Measurements from ENCODE around the gene SYT6.
"Not testable (repeated sequence)": the region's sequence is repeated elsewhere in the genome, so short reads cannot be mapped to it uniquely, and the experiment has no call there.

SYT6 gene

DNA sequence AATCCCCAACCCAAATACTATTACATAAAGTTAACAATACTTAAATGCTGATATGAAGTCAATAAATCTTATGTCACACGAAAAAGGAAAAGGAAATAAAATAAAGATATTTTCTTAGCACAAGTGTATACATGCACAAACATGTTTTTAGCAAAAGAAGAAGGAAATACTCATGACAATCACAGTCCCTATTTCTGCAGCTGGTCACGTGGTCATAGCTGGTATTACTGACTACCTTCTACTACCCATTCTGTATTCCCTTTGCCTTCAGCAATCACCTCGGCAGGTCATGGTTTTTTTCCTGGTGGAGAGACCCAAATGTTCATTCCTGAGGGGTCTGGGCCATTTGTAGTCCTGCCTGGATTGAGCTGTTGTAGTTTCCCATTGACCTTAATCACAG is 88.0 kb downstream of the SYT6 start:
- not testable (repeated sequence) for H3K56ac ChIP-seq (ENCODE audit: low read length); H2BK5ac ChIP-seq (ENCODE audit: low read length); H4K8ac ChIP-seq (ENCODE audit: low read depth, low read length); DNase-seq; H3K4me1 ChIP-seq (ENCODE audit: control insufficient read depth, low read depth, low read length); H3K4me2 ChIP-seq (ENCODE audit: low read length); H3K9ac ChIP-seq (ENCODE audit: low read length); H3K27me3 ChIP-seq (ENCODE audit: insufficient read depth, low read length, poor library complexity); H3K27ac ChIP-seq (ENCODE audit: low read depth, low read length); H3K4me3 ChIP-seq (ENCODE audit: low read length); H3K18ac ChIP-seq (ENCODE audit: low read length); H2BK120ac ChIP-seq (ENCODE audit: low read depth, low read length); H2AK5ac ChIP-seq (ENCODE audit: low read length); H2BK15ac ChIP-seq (replicated peaks; ENCODE audit: low read depth); H4K5ac ChIP-seq (ENCODE audit: low read length); H3K23ac ChIP-seq (ENCODE audit: low read length); H3K79me1 ChIP-seq (ENCODE audit: low read length); H3K4ac ChIP-seq (ENCODE audit: low read depth, low read length); H3K36me3 ChIP-seq (ENCODE audit: control insufficient read depth, insufficient read depth, low read length); H3K79me2 ChIP-seq (ENCODE audit: control insufficient read depth, insufficient read depth, low read length)
- WGBS (ENCODE audit: extremely low coverage, insufficient coverage, low lambda C conversion rate), result no CpG with 5 or more reads among the region's 3 CpGs

DNA sequence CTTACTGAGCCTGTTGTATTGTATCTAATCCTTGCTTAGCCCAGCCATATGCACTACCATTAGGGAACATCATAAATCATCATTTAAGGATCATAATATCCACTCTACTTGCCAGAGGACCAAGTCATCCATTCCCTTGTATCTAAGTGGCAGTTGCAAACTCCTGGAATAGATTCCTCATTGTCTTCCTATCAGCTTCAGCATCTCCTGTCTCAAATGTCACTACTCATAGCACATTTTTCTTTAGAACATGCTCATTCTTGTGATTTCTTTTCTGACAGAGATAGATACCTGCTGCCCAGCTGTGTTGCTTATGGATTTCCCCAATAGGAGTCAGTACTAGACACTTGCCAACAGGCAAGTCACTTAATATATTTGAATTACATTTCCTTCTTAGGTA is 90.1 kb downstream of the SYT6 start:
- H3K79me2 ChIP-seq (ENCODE audit: control insufficient read depth, insufficient read depth, low read length), result no peaks in the 10 kb centered on the region
- H3K9ac ChIP-seq (ENCODE audit: low read length), result no peak overlapping the region
- H3K4me3 ChIP-seq (ENCODE audit: low read length), result no peak overlapping the region
- H3K27ac ChIP-seq (ENCODE audit: low read depth, low read length), result no peak overlapping the region
- H3K4me1 ChIP-seq (ENCODE audit: control insufficient read depth, low read depth, low read length), result no peaks in the 10 kb centered on the region
- H3K18ac ChIP-seq (ENCODE audit: low read length), result no peak overlapping the region
- H3K4me2 ChIP-seq (ENCODE audit: low read length), result no peak overlapping the region
- H2BK5ac ChIP-seq (ENCODE audit: low read length), result no peak overlapping the region
- no peaks in the 10 kb centered on the region for H3K36me3 ChIP-seq (ENCODE audit: control insufficient read depth, insufficient read depth, low read length)
- H4K8ac ChIP-seq (ENCODE audit: low read depth, low read length), result no peak overlapping the region
- H3K4ac ChIP-seq (ENCODE audit: low read depth, low read length), result no peak overlapping the region
- H3K27me3 ChIP-seq (ENCODE audit: insufficient read depth, low read length, poor library complexity), result no peaks in the 10 kb centered on the region
- DNase-seq, result no peak
- H3K56ac ChIP-seq (ENCODE audit: low read length), result no peak overlapping the region
- no peak overlapping the region for H4K5ac ChIP-seq (ENCODE audit: low read length)
- H3K23ac ChIP-seq (ENCODE audit: low read length), result no peak overlapping the region
- no peak overlapping the region for H2BK15ac ChIP-seq (replicated peaks; ENCODE audit: low read depth)
- H3K79me1 ChIP-seq (ENCODE audit: low read length), result no peaks in the 10 kb centered on the region
- no peak overlapping the region for H2AK5ac ChIP-seq (ENCODE audit: low read length)
- H2BK120ac ChIP-seq (ENCODE audit: low read depth, low read length), result no peak overlapping the region

GRCh38 chr1:114062477-114063099 is 91.1 kb downstream of the SYT6 start:
- no peak overlapping the region for H3K18ac ChIP-seq (ENCODE audit: low read length)
- WGBS (ENCODE audit: extremely low coverage, insufficient coverage, low lambda C conversion rate), result no CpG with 5 or more reads among the region's 8 CpGs
- no peak for DNase-seq
- H3K4me3 ChIP-seq (ENCODE audit: low read length), result no peak overlapping the region
- no peak overlapping the region for H3K4me2 ChIP-seq (ENCODE audit: low read length)
- H4K8ac ChIP-seq (ENCODE audit: low read depth, low read length), result no peak overlapping the region
- no peak overlapping the region for H2BK5ac ChIP-seq (ENCODE audit: low read length)
- H3K79me2 ChIP-seq (ENCODE audit: control insufficient read depth, insufficient read depth, low read length), result no peaks in the 10 kb centered on the region
- H3K23ac ChIP-seq (ENCODE audit: low read length), result no peak overlapping the region
- H2AK5ac ChIP-seq (ENCODE audit: low read length), result no peak overlapping the region
- no peak overlapping the region for H3K9ac ChIP-seq (ENCODE audit: low read length)
- H3K79me1 ChIP-seq (ENCODE audit: low read length), result no peaks in the 10 kb centered on the region
- no peak overlapping the region for H3K4ac ChIP-seq (ENCODE audit: low read depth, low read length)
- H4K5ac ChIP-seq (ENCODE audit: low read length), result no peak overlapping the region
- H3K36me3 ChIP-seq (ENCODE audit: control insufficient read depth, insufficient read depth, low read length), result no peaks in the 10 kb centered on the region
- no peak overlapping the region for H2BK120ac ChIP-seq (ENCODE audit: low read depth, low read length)
- no peaks in the 10 kb centered on the region for H3K4me1 ChIP-seq (ENCODE audit: control insufficient read depth, low read depth, low read length)
- H3K27me3 ChIP-seq (ENCODE audit: insufficient read depth, low read length, poor library complexity), result no peaks in the 10 kb centered on the region
- H3K27ac ChIP-seq (ENCODE audit: low read depth, low read length), result no peak overlapping the region
- H3K56ac ChIP-seq (ENCODE audit: low read length), result no peak overlapping the region
- no peak overlapping the region for H2BK15ac ChIP-seq (replicated peaks; ENCODE audit: low read depth)

GRCh38 chr1:114061121-114061830 is 92.4 kb downstream of the SYT6 start:
- Histone ChIP-seq H2BK5ac (ENCODE audit: low read length) (no peak overlapping the region), H3K9ac (ENCODE audit: low read length) (no peak overlapping the region), H2AK5ac (ENCODE audit: low read length) (no peak overlapping the region), H4K5ac (ENCODE audit: low read length) (no peak overlapping the region), H3K56ac (ENCODE audit: low read length) (no peak overlapping the region), H2BK120ac (ENCODE audit: low read depth, low read length) (no peak overlapping the region), H2BK15ac (replicated peaks; ENCODE audit: low read depth) (no peak overlapping the region), H3K27me3 (ENCODE audit: insufficient read depth, low read length, poor library complexity) (no peaks in the 10 kb centered on the region), H3K36me3 (ENCODE audit: control insufficient read depth, insufficient read depth, low read length) (no peaks in the 10 kb centered on the region), H3K4me2 (ENCODE audit: low read length) (no peak overlapping the region), H3K4me3 (ENCODE audit: low read length) (no peak overlapping the region), H3K79me1 (ENCODE audit: low read length) (no peaks in the 10 kb centered on the region), H3K18ac (ENCODE audit: low read length) (no peak overlapping the region), H3K4me1 (ENCODE audit: control insufficient read depth, low read depth, low read length) (no peaks in the 10 kb centered on the region), H3K79me2 (ENCODE audit: control insufficient read depth, insufficient read depth, low read length) (no peaks in the 10 kb centered on the region), H4K8ac (ENCODE audit: low read depth, low read length) (no peak overlapping the region), H3K27ac (ENCODE audit: low read depth, low read length) (no peak overlapping the region), H3K23ac (ENCODE audit: low read length) (no peak overlapping the region), H3K4ac (ENCODE audit: low read depth, low read length) (no peak overlapping the region)
- no peak for DNase-seq
- no CpG with 5 or more reads among the region's 1 CpG for WGBS (ENCODE audit: extremely low coverage, insufficient coverage, low lambda C conversion rate)

DNA sequence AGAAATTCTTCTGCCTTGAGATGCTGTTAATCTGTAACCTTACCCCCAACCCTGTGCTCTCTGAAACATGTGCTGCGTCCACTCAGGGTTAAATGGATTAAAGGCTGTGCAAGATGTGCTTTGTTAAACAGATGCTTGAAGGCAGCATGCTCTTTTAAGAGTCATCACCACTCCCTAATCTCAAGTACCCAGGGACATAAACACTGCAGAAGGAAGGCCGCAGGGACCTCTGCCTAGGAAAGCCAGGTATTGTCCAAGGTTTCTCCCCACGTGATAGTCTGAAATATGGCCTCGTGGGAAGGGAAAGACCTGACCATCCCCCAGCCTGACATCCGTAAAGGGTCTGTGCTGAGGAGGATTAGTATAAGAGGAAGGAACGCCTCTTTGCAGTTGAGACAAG is 95.4 kb downstream of the SYT6 start:
- not testable (repeated sequence) for H3K4me1 ChIP-seq (ENCODE audit: control insufficient read depth, low read depth, low read length); H2BK5ac ChIP-seq (ENCODE audit: low read length); H3K18ac ChIP-seq (ENCODE audit: low read length); H2AK5ac ChIP-seq (ENCODE audit: low read length); H3K56ac ChIP-seq (ENCODE audit: low read length); DNase-seq; H3K9ac ChIP-seq (ENCODE audit: low read length); H3K36me3 ChIP-seq (ENCODE audit: control insufficient read depth, insufficient read depth, low read length); H3K4me3 ChIP-seq (ENCODE audit: low read length); H3K4ac ChIP-seq (ENCODE audit: low read depth, low read length); H2BK15ac ChIP-seq (replicated peaks; ENCODE audit: low read depth); H3K4me2 ChIP-seq (ENCODE audit: low read length); H3K27me3 ChIP-seq (ENCODE audit: insufficient read depth, low read length, poor library complexity); H3K23ac ChIP-seq (ENCODE audit: low read length); H4K5ac ChIP-seq (ENCODE audit: low read length); H3K27ac ChIP-seq (ENCODE audit: low read depth, low read length); H3K79me2 ChIP-seq (ENCODE audit: control insufficient read depth, insufficient read depth, low read length); H2BK120ac ChIP-seq (ENCODE audit: low read depth, low read length); H3K79me1 ChIP-seq (ENCODE audit: low read length); H4K8ac ChIP-seq (ENCODE audit: low read depth, low read length)
- WGBS (ENCODE audit: extremely low coverage, insufficient coverage, low lambda C conversion rate), result no CpG with 5 or more reads among the region's 6 CpGs

- no peak overlapping the region for H3K23ac ChIP-seq (ENCODE audit: low read length)
- H3K4me1 ChIP-seq (ENCODE audit: control insufficient read depth, low read depth, low read length), result no peaks in the 10 kb centered on the region
- no peak overlapping the region for H2BK120ac ChIP-seq (ENCODE audit: low read depth, low read length)
- H3K56ac ChIP-seq (ENCODE audit: low read length), result no peak overlapping the region
- H3K79me1 ChIP-seq (ENCODE audit: low read length), result no peaks in the 10 kb centered on the region
- no peak overlapping the region for H2BK5ac ChIP-seq (ENCODE audit: low read length)
- H3K36me3 ChIP-seq (ENCODE audit: control insufficient read depth, insufficient read depth, low read length), result no peaks in the 10 kb centered on the region
- no peaks in the 10 kb centered on the region for H3K27me3 ChIP-seq (ENCODE audit: insufficient read depth, low read length, poor library complexity)
- no peak overlapping the region for H2BK15ac ChIP-seq (replicated peaks; ENCODE audit: low read depth)
- H3K9ac ChIP-seq (ENCODE audit: low read length), result no peak overlapping the region
- no peak overlapping the region for H2AK5ac ChIP-seq (ENCODE audit: low read length)
- no peak overlapping the region for H3K4me3 ChIP-seq (ENCODE audit: low read length)
- DNase-seq, result no peak
- H3K27ac ChIP-seq (ENCODE audit: low read depth, low read length), result no peak overlapping the region
- H4K8ac ChIP-seq (ENCODE audit: low read depth, low read length), result no peak overlapping the region
- no peaks in the 10 kb centered on the region for H3K79me2 ChIP-seq (ENCODE audit: control insufficient read depth, insufficient read depth, low read length)
- H3K4ac ChIP-seq (ENCODE audit: low read depth, low read length), result no peak overlapping the region
- H3K18ac ChIP-seq (ENCODE audit: low read length), result no peak overlapping the region
- no peak overlapping the region for H4K5ac ChIP-seq (ENCODE audit: low read length)
- WGBS (ENCODE audit: extremely low coverage, insufficient coverage, low lambda C conversion rate), result 100% methylated on average over 2 of the region's 2 CpGs
- no peak overlapping the region for H3K4me2 ChIP-seq (ENCODE audit: low read length)
Observed at GRCh38 chr1:114054148-114054547, 99.5 kb downstream of the SYT6 start.

Measured in mesendoderm (in vitro differentiated cells).